Measurements from ENCODE around the gene CHST11.

DNA sequence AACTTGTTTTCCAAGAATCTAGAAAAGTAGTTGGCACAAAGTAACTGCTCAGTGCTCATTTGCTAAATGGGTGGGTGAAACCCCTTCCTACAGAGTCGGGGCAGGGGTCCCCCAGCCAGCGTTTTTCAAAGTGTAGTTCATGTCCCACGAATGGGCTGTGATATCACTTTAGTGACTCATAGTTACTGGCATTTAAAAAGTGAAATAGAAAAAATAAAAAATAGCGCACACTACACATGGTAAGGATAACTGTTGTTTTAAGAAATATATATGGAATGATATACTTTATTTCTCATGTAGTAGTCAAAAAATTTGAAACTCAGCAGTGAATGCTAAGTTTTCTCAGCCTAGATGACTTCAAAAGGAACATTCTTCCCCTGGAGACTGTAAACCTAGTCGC, 250.4 kb downstream of the CHST11 start:
- no peak for TF ChIP-seq POLR2A (IDR thresholded peaks at IDR 0.05; ENCODE audit: low read depth)
- TF ChIP-seq, protein P1, sequence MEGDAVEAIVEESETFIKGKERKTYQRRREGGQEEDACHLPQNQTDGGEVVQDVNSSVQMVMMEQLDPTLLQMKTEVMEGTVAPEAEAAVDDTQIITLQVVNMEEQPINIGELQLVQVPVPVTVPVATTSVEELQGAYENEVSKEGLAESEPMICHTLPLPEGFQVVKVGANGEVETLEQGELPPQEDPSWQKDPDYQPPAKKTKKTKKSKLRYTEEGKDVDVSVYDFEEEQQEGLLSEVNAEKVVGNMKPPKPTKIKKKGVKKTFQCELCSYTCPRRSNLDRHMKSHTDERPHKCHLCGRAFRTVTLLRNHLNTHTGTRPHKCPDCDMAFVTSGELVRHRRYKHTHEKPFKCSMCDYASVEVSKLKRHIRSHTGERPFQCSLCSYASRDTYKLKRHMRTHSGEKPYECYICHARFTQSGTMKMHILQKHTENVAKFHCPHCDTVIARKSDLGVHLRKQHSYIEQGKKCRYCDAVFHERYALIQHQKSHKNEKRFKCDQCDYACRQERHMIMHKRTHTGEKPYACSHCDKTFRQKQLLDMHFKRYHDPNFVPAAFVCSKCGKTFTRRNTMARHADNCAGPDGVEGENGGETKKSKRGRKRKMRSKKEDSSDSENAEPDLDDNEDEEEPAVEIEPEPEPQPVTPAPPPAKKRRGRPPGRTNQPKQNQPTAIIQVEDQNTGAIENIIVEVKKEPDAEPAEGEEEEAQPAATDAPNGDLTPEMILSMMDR (IDR thresholded peaks at IDR 0.05), result no peak
- no peak for TF ChIP-seq EP300 (IDR thresholded peaks at IDR 0.05)
- TF ChIP-seq POLR2AphosphoS5 (IDR thresholded peaks at IDR 0.05), result no peak

Measured in esophagus muscularis mucosa (tissue), 4 donors.